GM12872 (cell line): ENCODE results near the gene OTOGL.

Experiments
- CTCF ChIP-seq: IDR thresholded peaks from 3 replicates; pipeline ENCODE4 v1.5.1; 2011; ENCODE audit warnings: low read depth, mild to moderate bottlenecking, low read length, moderate library complexity; ENCODE audit not compliant: insufficient read depth

The OTOGL gene

GRCh38 chr12:80099259-80099658, at the start of gene OTOGL:
TSS of gene OTOGL (plus strand) at chr12:80099537. CDS start at chr12:80209432, 109,895 bp downstream.
- TF ChIP-seq CTCF: no peak

GRCh38 chr12:80050236-80050635, 49.1 kb upstream of the OTOGL start:
- no peak for TF ChIP-seq CTCF

- no peak for TF ChIP-seq CTCF
These were observed 46.1 kb upstream of the OTOGL start for GRCh38 chr12:80053051-80053790.

- TF ChIP-seq CTCF: no peak
These were observed 43.1 kb upstream of the OTOGL start for GRCh38 chr12:80056232-80056631.

GRCh38 chr12:80056845-80057244, 42.5 kb upstream of the OTOGL start:
- TF ChIP-seq CTCF: no peak

GRCh38 chr12:80058586-80058985, 40.8 kb upstream of the OTOGL start:
- no peak for TF ChIP-seq CTCF

- no peak for TF ChIP-seq CTCF
These were observed 40.2 kb upstream of the OTOGL start for GRCh38 chr12:80059102-80059501.

- no peak for TF ChIP-seq CTCF
These were observed 39.5 kb upstream of the OTOGL start for GRCh38 chr12:80059875-80060274.
